ENCODE measurements around the gene SHROOM3.

GRCh38 chr4:76687746-76688448 lies 252.9 kb downstream of the SHROOM3 start:
- TF ChIP-seq, protein P1, sequence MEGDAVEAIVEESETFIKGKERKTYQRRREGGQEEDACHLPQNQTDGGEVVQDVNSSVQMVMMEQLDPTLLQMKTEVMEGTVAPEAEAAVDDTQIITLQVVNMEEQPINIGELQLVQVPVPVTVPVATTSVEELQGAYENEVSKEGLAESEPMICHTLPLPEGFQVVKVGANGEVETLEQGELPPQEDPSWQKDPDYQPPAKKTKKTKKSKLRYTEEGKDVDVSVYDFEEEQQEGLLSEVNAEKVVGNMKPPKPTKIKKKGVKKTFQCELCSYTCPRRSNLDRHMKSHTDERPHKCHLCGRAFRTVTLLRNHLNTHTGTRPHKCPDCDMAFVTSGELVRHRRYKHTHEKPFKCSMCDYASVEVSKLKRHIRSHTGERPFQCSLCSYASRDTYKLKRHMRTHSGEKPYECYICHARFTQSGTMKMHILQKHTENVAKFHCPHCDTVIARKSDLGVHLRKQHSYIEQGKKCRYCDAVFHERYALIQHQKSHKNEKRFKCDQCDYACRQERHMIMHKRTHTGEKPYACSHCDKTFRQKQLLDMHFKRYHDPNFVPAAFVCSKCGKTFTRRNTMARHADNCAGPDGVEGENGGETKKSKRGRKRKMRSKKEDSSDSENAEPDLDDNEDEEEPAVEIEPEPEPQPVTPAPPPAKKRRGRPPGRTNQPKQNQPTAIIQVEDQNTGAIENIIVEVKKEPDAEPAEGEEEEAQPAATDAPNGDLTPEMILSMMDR (IDR thresholded peaks at IDR 0.05): no peak
- TF ChIP-seq POLR2AphosphoS5 (IDR thresholded peaks at IDR 0.05; ENCODE audit: insufficient read depth in 1 of 2, low read depth in 1 of 2): no peak
- no peak for TF ChIP-seq POLR2A (IDR thresholded peaks at IDR 0.05)
